Measurements from ENCODE around the gene PIK3AP1. TPM values are rescaled to one million over a fixed set of nuclear protein-coding genes. Genes with fewer than 3 reads are reported as not detected.
"Not testable (repeated sequence)": the region's sequence is repeated elsewhere in the genome, so short reads cannot be mapped to it uniquely, and the experiment has no call there.

Gene PIK3AP1
- total RNA-seq, 1 experiment from 2014 or later = 1.7 TPM

DNA sequence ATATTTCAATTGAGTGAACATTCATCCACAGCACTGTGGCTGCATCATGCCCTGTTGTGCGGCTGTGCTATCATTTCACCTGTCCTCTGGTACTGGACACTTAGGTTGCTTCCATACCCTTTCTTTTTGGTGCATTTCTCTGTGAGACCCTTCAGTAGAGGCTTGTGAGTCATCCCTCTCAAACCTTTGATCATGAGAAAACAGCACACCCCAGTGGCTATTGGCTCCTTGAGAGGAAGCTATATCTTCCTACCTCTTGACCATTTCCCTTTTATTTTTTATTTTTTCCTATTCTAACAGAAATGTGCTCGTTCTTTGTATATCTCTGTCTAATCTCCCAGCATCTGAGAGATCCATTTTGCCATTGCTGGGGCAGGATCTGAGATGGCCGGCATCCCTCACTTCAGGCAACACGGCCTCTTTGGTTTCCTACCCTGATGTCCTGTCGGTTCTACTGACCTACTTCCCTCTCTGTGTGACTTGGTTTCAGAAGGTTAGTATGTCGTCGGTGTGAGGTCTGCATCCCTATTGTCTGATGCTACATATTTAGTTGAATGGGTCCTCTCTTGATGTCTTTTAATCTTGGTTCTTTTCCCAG, 23.8 kb upstream of the PIK3AP1 start:
- Histone ChIP-seq H2AFZ (no peak overlapping the region), H3K9me2 (ENCODE audit: insufficient read depth) (no peaks in the 10 kb centered on the region), H3K9me3 (ENCODE audit: insufficient read depth, low read depth) (no peaks in the 10 kb centered on the region), H3K27ac (no peak overlapping the region), H3K27me3 (ENCODE audit: insufficient read depth, low read depth) (no peaks in the 10 kb centered on the region), H3K79me2 (ENCODE audit: low read depth) (no peaks in the 10 kb centered on the region), H3K36me3 (ENCODE audit: low read depth) (no peaks in the 10 kb centered on the region), H3K4me3 (no peak overlapping the region), H4K20me1 (ENCODE audit: insufficient read depth) (no peaks in the 10 kb centered on the region), H3K4me1 (replicated peaks; ENCODE audit: insufficient read depth) (no peaks in the 10 kb centered on the region), H3K4me2 (no peak overlapping the region), H3F3A (ENCODE audit: insufficient read depth, low read depth) (no peaks in the 10 kb centered on the region)
- intact Hi-C loops (cut with micrococcal nuclease; ENCODE audit: unreplicated experiment) = no loop called here
- ChIA-PET POLR2A (ENCODE audit: unreplicated experiment) (no interaction called here), CTCF (no interaction called here)
- TF ChIP-seq, protein P1, sequence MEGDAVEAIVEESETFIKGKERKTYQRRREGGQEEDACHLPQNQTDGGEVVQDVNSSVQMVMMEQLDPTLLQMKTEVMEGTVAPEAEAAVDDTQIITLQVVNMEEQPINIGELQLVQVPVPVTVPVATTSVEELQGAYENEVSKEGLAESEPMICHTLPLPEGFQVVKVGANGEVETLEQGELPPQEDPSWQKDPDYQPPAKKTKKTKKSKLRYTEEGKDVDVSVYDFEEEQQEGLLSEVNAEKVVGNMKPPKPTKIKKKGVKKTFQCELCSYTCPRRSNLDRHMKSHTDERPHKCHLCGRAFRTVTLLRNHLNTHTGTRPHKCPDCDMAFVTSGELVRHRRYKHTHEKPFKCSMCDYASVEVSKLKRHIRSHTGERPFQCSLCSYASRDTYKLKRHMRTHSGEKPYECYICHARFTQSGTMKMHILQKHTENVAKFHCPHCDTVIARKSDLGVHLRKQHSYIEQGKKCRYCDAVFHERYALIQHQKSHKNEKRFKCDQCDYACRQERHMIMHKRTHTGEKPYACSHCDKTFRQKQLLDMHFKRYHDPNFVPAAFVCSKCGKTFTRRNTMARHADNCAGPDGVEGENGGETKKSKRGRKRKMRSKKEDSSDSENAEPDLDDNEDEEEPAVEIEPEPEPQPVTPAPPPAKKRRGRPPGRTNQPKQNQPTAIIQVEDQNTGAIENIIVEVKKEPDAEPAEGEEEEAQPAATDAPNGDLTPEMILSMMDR (conservative IDR thresholded peaks at IDR 0.05) = peak; percentile 32; the same call in 1 of the 2 replicates
- no peak for TF ChIP-seq EZH2 (IDR thresholded peaks at IDR 0.05; ENCODE audit: low read depth)
- BruUV-seq (replicated peaks) = no TSS peak
- DNase-seq = no peak

DNA sequence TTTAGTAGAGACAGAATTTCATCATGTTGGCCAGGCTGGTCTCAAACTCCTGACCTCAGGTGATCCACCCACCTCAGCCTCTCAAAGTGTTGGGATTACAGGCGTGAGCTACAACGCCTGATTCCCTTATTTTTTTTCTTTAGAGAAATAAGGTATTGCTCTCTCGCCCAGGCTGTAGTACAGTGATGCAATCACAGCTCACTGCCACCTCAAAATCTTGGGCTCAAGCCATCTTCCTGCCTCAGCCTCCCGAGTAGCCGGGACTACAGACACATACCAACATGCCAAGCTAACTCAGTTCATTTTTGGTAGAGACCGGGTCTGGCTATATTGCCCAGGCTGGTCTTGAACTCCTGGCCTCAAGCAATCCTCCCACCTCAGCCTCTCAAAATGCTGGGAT, 21.2 kb upstream of the PIK3AP1 start:
- H3K36me3 ChIP-seq (ENCODE audit: low read depth); DNase-seq: not testable (repeated sequence)

DNA sequence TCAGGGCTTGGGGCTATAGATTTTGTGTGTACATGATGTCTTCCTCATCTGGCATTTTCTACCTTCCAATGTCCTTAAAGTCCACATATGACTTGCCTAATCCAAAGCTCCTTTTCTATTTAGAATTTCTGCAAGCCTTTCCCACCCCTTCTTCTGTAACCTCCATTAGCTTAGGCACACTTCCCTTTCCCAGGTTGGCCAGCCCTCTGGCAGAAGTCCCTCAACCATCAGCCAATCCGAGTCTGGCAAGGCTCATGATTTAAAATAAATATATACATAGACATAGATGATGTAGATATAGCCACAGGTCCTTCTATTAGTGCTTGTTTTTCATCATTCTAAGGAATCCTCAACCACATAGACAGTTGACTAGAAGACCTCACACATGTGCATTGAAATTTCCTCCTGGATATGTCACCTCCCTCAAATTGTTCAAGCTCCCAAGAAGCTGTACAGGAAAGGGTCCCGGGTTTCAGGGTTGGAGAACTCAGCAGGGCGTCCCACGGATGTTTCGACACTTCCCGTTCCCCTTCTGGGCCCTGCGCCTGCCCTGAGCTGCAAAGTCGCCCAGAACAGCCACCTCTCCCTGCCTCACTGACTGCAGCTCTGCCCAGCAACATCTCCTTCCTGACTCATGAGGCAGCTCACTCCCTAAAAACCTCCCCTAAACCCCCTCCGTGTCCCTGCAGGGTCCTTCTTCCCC, 20.4 kb upstream of the PIK3AP1 start:
- no peak overlapping the region for H2AFZ ChIP-seq
- no peaks in the 10 kb centered on the region for H3K9me2 ChIP-seq (ENCODE audit: insufficient read depth)
- TF ChIP-seq, protein P1 (conservative IDR thresholded peaks at IDR 0.05) = no peak
- no peak for TF ChIP-seq EZH2 (IDR thresholded peaks at IDR 0.05; ENCODE audit: low read depth)
- DNase-seq = no peak
- no TSS peak for BruUV-seq (replicated peaks)
- ChIA-PET POLR2A (ENCODE audit: unreplicated experiment) (no interaction called here), CTCF (no interaction called here)
- no peak overlapping the region for H3K4me2 ChIP-seq
- no peaks in the 10 kb centered on the region for H3F3A ChIP-seq (ENCODE audit: insufficient read depth, low read depth)
- no peaks in the 10 kb centered on the region for H3K27me3 ChIP-seq (ENCODE audit: insufficient read depth, low read depth)
- H3K27ac ChIP-seq = no peak overlapping the region
- intact Hi-C loops (cut with micrococcal nuclease; ENCODE audit: unreplicated experiment) = no loop called here
- H3K79me2 ChIP-seq (ENCODE audit: low read depth) = no peaks in the 10 kb centered on the region
- H4K20me1 ChIP-seq (ENCODE audit: insufficient read depth) = no peaks in the 10 kb centered on the region
- no peak overlapping the region for H3K4me3 ChIP-seq
- H3K9me3 ChIP-seq (ENCODE audit: insufficient read depth, low read depth) = no peaks in the 10 kb centered on the region
- no peaks in the 10 kb centered on the region for H3K4me1 ChIP-seq (replicated peaks; ENCODE audit: insufficient read depth)
- no peaks in the 10 kb centered on the region for H3K36me3 ChIP-seq (ENCODE audit: low read depth)

More for the DNA sequence above, 21.2 kb upstream of the PIK3AP1 start:
- H3K27ac ChIP-seq; POLR2A ChIA-PET (ENCODE audit: unreplicated experiment); H3K9me3 ChIP-seq (ENCODE audit: insufficient read depth, low read depth); H3K4me2 ChIP-seq; H3F3A ChIP-seq (ENCODE audit: insufficient read depth, low read depth); H3K27me3 ChIP-seq (ENCODE audit: insufficient read depth, low read depth); H3K4me3 ChIP-seq; H3K4me1 ChIP-seq (replicated peaks; ENCODE audit: insufficient read depth); CTCF ChIA-PET; intact Hi-C loops (cut with micrococcal nuclease; ENCODE audit: unreplicated experiment); BruUV-seq (replicated peaks); H3K9me2 ChIP-seq (ENCODE audit: insufficient read depth); H3K79me2 ChIP-seq (ENCODE audit: low read depth); H4K20me1 ChIP-seq (ENCODE audit: insufficient read depth); H2AFZ ChIP-seq: not testable (repeated sequence)
